Activated CD8-positive, alpha-beta memory T cell treated with anti-CD3 and anti-CD28 coated beads, Interleukin-2, amount 10 ng/mL, durations not matched to agents 7 days and 5 days (primary cell): ENCODE measurements around the gene IFITM5. TPM values are rescaled to one million over a fixed set of nuclear protein-coding genes. Genes with fewer than 3 reads are reported as not detected.
A peak's percentile ranks its signal among the peaks of the same experiment; 100 is the strongest.
"Not testable (repeated sequence)": the region's sequence is repeated elsewhere in the genome, so short reads cannot be mapped to it uniquely, and the experiment has no call there.

Experiments
- ATAC-seq: fragments of 150-1000 bp; cut with Tn5 transposase; one replicate; pipeline ENCODE4 v1.10.0; 2021; ENCODE audit warnings: moderate library complexity
- CTCF ChIA-PET: fragments of 350-600 bp; sonication (Branson Sonifier 250); formaldehyde crosslinking; loops from one replicate; lab custom pipeline; 2021; ENCODE audit warnings: antibody characterized with exemption; lab: Charles Lee
- DNase-seq: peaks from one replicate; pipeline ENCODE4 v3.0.0-alpha.2; 2020
- H3K27ac Mint-ChIP-seq: one replicate; pipeline ENCODE4 v1.8.0; 2021; ENCODE audit warnings: mild to moderate bottlenecking, mixed read lengths
- H3K27me3 Mint-ChIP-seq: one replicate; pipeline ENCODE4 v1.8.0; 2021; ENCODE audit warnings: mixed read lengths
- H3K36me3 Mint-ChIP-seq: one replicate; pipeline ENCODE4 v1.8.0; 2021; ENCODE audit warnings: mild to moderate bottlenecking, mixed read lengths
- H3K4me1 Mint-ChIP-seq: one replicate; pipeline ENCODE4 v1.8.0; 2021; ENCODE audit warnings: mixed read lengths
- H3K4me3 Mint-ChIP-seq: one replicate; pipeline ENCODE4 v1.8.0; 2021; ENCODE audit warnings: mild to moderate bottlenecking, moderate library complexity, mixed read lengths
- H3K9me3 Mint-ChIP-seq: one replicate; pipeline ENCODE4 v1.8.0; 2022; ENCODE audit warnings: low read depth, mixed read lengths
- total RNA-seq, 2 experiments: library from RNA; stranded (reverse); gene quantifications; one replicate each; pipeline ENCODE4 v1.2.3, GENCODE V29; 2021

Gene IFITM5
- total RNA-seq, 2 experiments from 2014 or later, result not detected

- not testable (repeated sequence) for H3K9me3 Mint-ChIP-seq, H3K4me3 Mint-ChIP-seq, ATAC-seq, H3K27ac Mint-ChIP-seq, H3K27me3 Mint-ChIP-seq, DNase-seq, H3K36me3 Mint-ChIP-seq
- CTCF ChIA-PET, result interaction anchor here (1.3 to 3.1 kb wide), 3 partner anchors 13 to 30 kb away, joined by 4 to 12 read pairs (median 7); no protein-coding TSS in a partner anchor
- peaks cover 57% of the 10 kb centered on the region for H3K4me1 Mint-ChIP-seq
Observed at GRCh38 chr11:324593-325517, 25.5 kb upstream of the IFITM5 start.

GRCh38 chr11:324156-324555 is 24.8 kb upstream of the IFITM5 start:
- Mint-ChIP-seq H3K27me3 (no peaks in the 10 kb centered on the region), H3K9me3 (no peaks in the 10 kb centered on the region), H3K4me1 (peaks cover 55% of the 10 kb centered on the region), H3K36me3 (peaks cover 8% of the 10 kb centered on the region), H3K27ac (no peak overlapping the region), H3K4me3 (no peak overlapping the region)
- ATAC-seq (no peak), DNase-seq (no peak)
- CTCF ChIA-PET, result interaction anchor here (1.3 to 2.3 kb wide), 2 partner anchors 15 to 31 kb away, joined by 4 to 7 read pairs; no protein-coding TSS in a partner anchor

- H3K36me3 Mint-ChIP-seq, result peaks cover 36% of the 10 kb centered on the region
- H3K4me3 Mint-ChIP-seq, result peak overlapping the region; percentile 76
- not testable (repeated sequence) for ATAC-seq, DNase-seq, H3K27me3 Mint-ChIP-seq, H3K9me3 Mint-ChIP-seq
- CTCF ChIA-PET, result interaction anchor here (1.2 kb wide), 1 partner anchor 10 kb away, joined by 3 read pairs; no protein-coding TSS in a partner anchor
- peak overlapping the region; percentile 83 for H3K27ac Mint-ChIP-seq
- H3K4me1 Mint-ChIP-seq, result peaks cover 37% of the 10 kb centered on the region
Observed at GRCh38 chr11:319888-320273, 20.6 kb upstream of the IFITM5 start.

- not testable (repeated sequence) for H3K9me3 Mint-ChIP-seq, DNase-seq, H3K27me3 Mint-ChIP-seq
- H3K27ac Mint-ChIP-seq, result peak overlapping the region; percentile 83
- peaks cover 32% of the 10 kb centered on the region for H3K4me1 Mint-ChIP-seq
- H3K36me3 Mint-ChIP-seq, result peaks cover 42% of the 10 kb centered on the region
- peak; percentile 14 for ATAC-seq
- CTCF ChIA-PET, result interaction anchor here (1.2 kb wide), 1 partner anchor 9 kb away, joined by 3 read pairs; no protein-coding TSS in a partner anchor
- peak overlapping the region; percentile 76 for H3K4me3 Mint-ChIP-seq
Observed at GRCh38 chr11:319121-319887, 20.0 kb upstream of the IFITM5 start.

- CTCF ChIA-PET, result interaction anchor here (2.1 to 3.6 kb wide), 3 partner anchors 9 to 36 kb away, joined by 6 to 31 read pairs (median 17); partner anchors contain the start of gene IFITM2
- not testable (repeated sequence) for H3K9me3 Mint-ChIP-seq, DNase-seq, H3K27me3 Mint-ChIP-seq, H3K27ac Mint-ChIP-seq
- peak; percentile 22 for ATAC-seq
- H3K36me3 Mint-ChIP-seq, result peaks cover 48% of the 10 kb centered on the region
- peak overlapping the region; percentile 76 for H3K4me3 Mint-ChIP-seq
- H3K4me1 Mint-ChIP-seq, result peaks cover 32% of the 10 kb centered on the region
Observed at GRCh38 chr11:318405-319120, 19.2 kb upstream of the IFITM5 start.

GRCh38 chr11:317668-318404 is 18.5 kb upstream of the IFITM5 start:
- H3K27ac Mint-ChIP-seq, result peak overlapping the region; percentile 91
- H3K4me1 Mint-ChIP-seq, result peaks cover 38% of the 10 kb centered on the region
- H3K36me3 Mint-ChIP-seq, result peaks cover 48% of the 10 kb centered on the region
- peak; percentile 0 for ATAC-seq
- DNase-seq, H3K27me3 Mint-ChIP-seq, H3K9me3 Mint-ChIP-seq: not testable (repeated sequence)
- peak overlapping the region; percentile 97 for H3K4me3 Mint-ChIP-seq
- CTCF ChIA-PET, result interaction anchor here (1.1 to 3.6 kb wide), 9 partner anchors 9 to 131 kb away, joined by 3 to 31 read pairs (median 6); partner anchors contain the start of genes BET1L, IFITM2, PGGHG and RIC8A

- H3K27me3 Mint-ChIP-seq, result no peaks in the 10 kb centered on the region
- H3K4me3 Mint-ChIP-seq, result peak overlapping the region; percentile 97
- H3K9me3 Mint-ChIP-seq, result no peaks in the 10 kb centered on the region
- peak overlapping the region; percentile 91 for H3K27ac Mint-ChIP-seq
- peaks cover 43% of the 10 kb centered on the region for H3K4me1 Mint-ChIP-seq
- CTCF ChIA-PET, result interaction anchor here (0.6 to 3.6 kb wide), 14 partner anchors 8 to 132 kb away, joined by 3 to 31 read pairs (median 4); partner anchors contain the start of genes BET1L, IFITM2, PGGHG and RIC8A
- ATAC-seq (no peak), DNase-seq (no peak)
- H3K36me3 Mint-ChIP-seq, result peaks cover 48% of the 10 kb centered on the region
Observed at GRCh38 chr11:316891-317301, 17.6 kb upstream of the IFITM5 start.

- Mint-ChIP-seq H3K27me3 (no peaks in the 10 kb centered on the region), H3K27ac (peak overlapping the region; percentile 91), H3K36me3 (peaks cover 48% of the 10 kb centered on the region), H3K4me3 (peak overlapping the region; percentile 97), H3K9me3 (no peaks in the 10 kb centered on the region), H3K4me1 (peaks cover 46% of the 10 kb centered on the region)
- peak; percentile 77 for DNase-seq
- CTCF ChIA-PET, result interaction anchor here (0.6 to 3.6 kb wide), 13 partner anchors 7 to 133 kb away, joined by 3 to 31 read pairs (median 5); partner anchors contain the start of genes BET1L, IFITM2, PGGHG and RIC8A
- no peak for ATAC-seq
Observed at GRCh38 chr11:316031-316701, 16.8 kb upstream of the IFITM5 start.

GRCh38 chr11:315516-315994 is 16.2 kb upstream of the IFITM5 start:
- Mint-ChIP-seq H3K4me1 (peaks cover 41% of the 10 kb centered on the region), H3K36me3 (peaks cover 48% of the 10 kb centered on the region)

GRCh38 chr11:315051-315481 is 15.7 kb upstream of the IFITM5 start:
- Mint-ChIP-seq H3K9me3 (no peaks in the 10 kb centered on the region), H3K27me3 (no peaks in the 10 kb centered on the region), H3K4me1 (peaks cover 37% of the 10 kb centered on the region), H3K36me3 (peaks cover 44% of the 10 kb centered on the region), H3K27ac (peak overlapping the region; percentile 99), H3K4me3 (peak overlapping the region; percentile 97)
- ATAC-seq (no peak), DNase-seq (no peak)
- CTCF ChIA-PET, result interaction anchor here (1.1 to 3.6 kb wide), 3 partner anchors 40 to 82 kb away, joined by 3 to 17 read pairs (median 5); no protein-coding TSS in a partner anchor

More at GRCh38 chr11:315516-315994, 16.2 kb upstream of the IFITM5 start:
- H3K9me3 Mint-ChIP-seq, result no peaks in the 10 kb centered on the region
- DNase-seq (no peak), ATAC-seq (no peak)
- peak overlapping the region; percentile 97 for H3K4me3 Mint-ChIP-seq
- no peaks in the 10 kb centered on the region for H3K27me3 Mint-ChIP-seq
- CTCF ChIA-PET, result interaction anchor here (1.1 to 3.6 kb wide), 5 partner anchors 10 to 81 kb away, joined by 3 to 31 read pairs (median 5); partner anchors contain the start of gene IFITM2
- peak overlapping the region; percentile 99 for H3K27ac Mint-ChIP-seq

GRCh38 chr11:314554-314875 is 15.2 kb upstream of the IFITM5 start:
- H3K9me3 Mint-ChIP-seq, H3K27me3 Mint-ChIP-seq, DNase-seq, ATAC-seq, CTCF ChIA-PET: not testable (repeated sequence)
- peak overlapping the region; percentile 97 for H3K4me3 Mint-ChIP-seq
- peak overlapping the region; percentile 99 for H3K27ac Mint-ChIP-seq
- H3K4me1 Mint-ChIP-seq, result peaks cover 35% of the 10 kb centered on the region
- peaks cover 46% of the 10 kb centered on the region for H3K36me3 Mint-ChIP-seq
